ENCODE data around the gene NANS. TPM values are rescaled to one million over a fixed set of nuclear protein-coding genes. Genes with fewer than 3 reads are reported as not detected.
"Not testable (repeated sequence)": the region's sequence is repeated elsewhere in the genome, so short reads cannot be mapped to it uniquely, and the experiment has no call there.

The NANS gene
- total RNA-seq, 1 experiment from 2014 or later, result 73.1 TPM

- DNase-seq (ENCODE audit: low read depth), result not testable (repeated sequence)
Observed at GRCh38 chr9:98076514-98076890, 20.0 kb downstream of the NANS start.

- DNase-seq (ENCODE audit: low read depth), result no peak
Observed at GRCh38 chr9:98078895-98079294, 22.4 kb downstream of the NANS start.

- DNase-seq (ENCODE audit: low read depth), result no peak
Observed at GRCh38 chr9:98080326-98080725, 23.8 kb downstream of the NANS start.

- DNase-seq (ENCODE audit: low read depth), result no peak
Observed at GRCh38 chr9:98080780-98081179, 24.2 kb downstream of the NANS start.

GRCh38 chr9:98081477-98082219, 25.1 kb downstream of the NANS start:
- DNase-seq (ENCODE audit: low read depth), result peak; percentile 22

- DNase-seq (ENCODE audit: low read depth), result no peak
Observed at GRCh38 chr9:98083061-98083501, 26.5 kb downstream of the NANS start.

GRCh38 chr9:98083566-98084183, 27.1 kb downstream of the NANS start:
- DNase-seq (ENCODE audit: low read depth), result no peak

GRCh38 chr9:98084396-98084795, 27.9 kb downstream of the NANS start:
- DNase-seq (ENCODE audit: low read depth), result no peak

- no peak for DNase-seq (ENCODE audit: low read depth)
Observed at GRCh38 chr9:98085058-98085457, 28.5 kb downstream of the NANS start.

- DNase-seq (ENCODE audit: low read depth), result peak; percentile 46
Observed at GRCh38 chr9:98085944-98086343, 29.4 kb downstream of the NANS start.

GRCh38 chr9:98086461-98086860, 29.9 kb downstream of the NANS start:
- no peak for DNase-seq (ENCODE audit: low read depth)

- no peak for DNase-seq (ENCODE audit: low read depth)
Observed at GRCh38 chr9:98087420-98088354, 31.2 kb downstream of the NANS start.

GRCh38 chr9:98090674-98091073, 34.1 kb downstream of the NANS start:
- not testable (repeated sequence) for DNase-seq (ENCODE audit: low read depth)

GRCh38 chr9:98091735-98092612, 35.4 kb downstream of the NANS start:
- no peak for DNase-seq (ENCODE audit: low read depth)

GRCh38 chr9:98092613-98092931, 36.0 kb downstream of the NANS start:
- no peak for DNase-seq (ENCODE audit: low read depth)

- no peak for DNase-seq (ENCODE audit: low read depth)
Observed at GRCh38 chr9:98094316-98094715, 37.8 kb downstream of the NANS start.

GRCh38 chr9:98094851-98095250, 38.3 kb downstream of the NANS start:
- no peak for DNase-seq (ENCODE audit: low read depth)

- no peak for DNase-seq (ENCODE audit: low read depth)
Observed at GRCh38 chr9:98095401-98095800, 38.9 kb downstream of the NANS start.

- DNase-seq (ENCODE audit: low read depth), result no peak
Observed at GRCh38 chr9:98096091-98096490, 39.6 kb downstream of the NANS start.

GRCh38 chr9:98097836-98098235, 41.3 kb downstream of the NANS start:
- DNase-seq (ENCODE audit: low read depth), result no peak

- no peak for DNase-seq (ENCODE audit: low read depth)
Observed at GRCh38 chr9:98099346-98099745, 42.8 kb downstream of the NANS start.
